NCI-H748 (cell line): Measurements from ENCODE around the gene VRK3.

ENCODE experiments used
- DNase-seq: peaks from one replicate; lab custom pipeline; 2025; ENCODE audit not compliant: unreplicated experiment; lab: John Stamatoyannopoulos, UW

VRK3 gene

DNA sequence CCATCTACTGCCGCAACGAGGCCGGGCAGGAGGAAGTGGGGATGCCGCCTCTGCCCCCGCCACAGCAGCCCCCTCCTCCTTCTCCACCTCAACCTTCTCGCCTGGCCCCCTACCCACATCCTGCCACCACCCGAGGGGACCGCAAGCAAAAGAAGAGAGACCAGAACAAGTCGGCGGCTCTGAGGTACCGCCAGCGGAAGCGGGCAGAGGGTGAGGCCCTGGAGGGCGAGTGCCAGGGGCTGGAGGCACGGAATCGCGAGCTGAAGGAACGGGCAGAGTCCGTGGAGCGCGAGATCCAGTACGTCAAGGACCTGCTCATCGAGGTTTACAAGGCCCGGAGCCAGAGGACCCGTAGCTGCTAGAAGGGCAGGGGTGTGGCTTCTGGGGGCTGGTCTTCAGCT, 92.4 kb downstream of the VRK3 start:
- no peak for DNase-seq

GRCh38 chr19:49932041-49932451, 93.1 kb downstream of the VRK3 start:
- no peak for DNase-seq

- no peak for DNase-seq
Observed at GRCh38 chr19:49931293-49932040, 93.7 kb downstream of the VRK3 start.

DNA sequence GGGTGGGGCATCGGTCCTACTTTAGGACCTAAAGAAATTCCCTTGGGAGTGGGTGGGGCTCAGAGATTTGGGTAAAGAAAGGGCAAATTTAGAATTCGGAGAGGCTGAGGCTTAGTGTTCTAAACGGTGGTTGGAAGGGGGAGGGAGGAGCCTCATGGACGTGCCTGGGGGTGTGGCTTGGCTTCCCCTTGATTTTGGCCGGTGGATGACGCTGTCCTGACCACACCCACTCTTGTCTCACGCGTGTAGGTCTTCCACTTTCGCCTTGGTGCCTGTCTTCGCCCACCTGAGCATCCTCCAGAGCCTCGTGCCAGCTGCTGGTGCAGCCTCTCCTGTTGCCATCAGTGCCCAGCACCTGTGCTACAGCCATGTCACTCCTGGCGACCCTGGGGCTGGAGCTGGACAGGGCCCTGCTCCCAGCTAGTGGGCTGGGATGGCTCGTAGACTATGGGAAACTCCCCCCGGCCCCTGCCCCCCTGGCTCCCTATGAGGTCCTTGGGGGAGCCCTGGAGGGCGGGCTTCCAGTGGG, 94.6 kb downstream of the VRK3 start:
- peak; percentile 80 for DNase-seq

GRCh38 chr19:49929611-49930482, 95.3 kb downstream of the VRK3 start:
- DNase-seq: peak; percentile 98

- peak; percentile 97 for DNase-seq
Observed at GRCh38 chr19:49929121-49929610, 96.0 kb downstream of the VRK3 start, which contains the start of the genes ATF5 and NUP62. TSS of gene ATF5 (plus strand) at chr19:49929205. CDS start at chr19:49930851, 1,646 bp downstream. TSS of gene NUP62 (minus strand) at chr19:49929504. CDS start at chr19:49909807, 19,697 bp downstream.

- DNase-seq: no peak
Observed at GRCh38 chr19:49927526-49928264, 97.5 kb downstream of the VRK3 start.

- no peak for DNase-seq
Observed at GRCh38 chr19:49926515-49926914, 98.7 kb downstream of the VRK3 start.
